Mesothelial cell of epicardium (in vitro differentiated cells): ENCODE measurements around the gene TMEM169. TPM values are rescaled to one million over a fixed set of nuclear protein-coding genes. Genes with fewer than 3 reads are reported as not detected.

Experiments used
- DNase-seq, 2 experiments: peaks; one replicate each; pipeline ENCODE4 v3.0.0; 2021; ENCODE audit warnings: low spot score in 2 of 2; ENCODE audit not compliant: unreplicated experiment in 2 of 2
- H3K27ac Mint-ChIP-seq: 2 replicates; pipeline ENCODE4 v1.8.0; 2021; ENCODE audit warnings: mixed read lengths
- H3K27me3 Mint-ChIP-seq: 2 replicates; pipeline ENCODE4 v1.8.0; 2021; ENCODE audit warnings: low read depth, mixed read lengths
- H3K36me3 Mint-ChIP-seq: 2 replicates; pipeline ENCODE4 v1.8.0; 2021; ENCODE audit warnings: mixed read lengths
- H3K4me1 Mint-ChIP-seq: 2 replicates; pipeline ENCODE4 v1.8.0; 2021; ENCODE audit warnings: mixed read lengths
- H3K4me3 Mint-ChIP-seq: 2 replicates; pipeline ENCODE4 v1.8.0; 2021; ENCODE audit warnings: mild to moderate bottlenecking, moderate library complexity, mixed read lengths
- H3K9me3 Mint-ChIP-seq: 2 replicates; pipeline ENCODE4 v1.8.0; 2021; ENCODE audit warnings: mixed read lengths
- total RNA-seq: library from RNA; stranded (reverse); gene quantifications from 3 replicates; pipeline ENCODE4 v1.2.1, GENCODE V29; 2021
- TF ChIP-seq, protein P1 (sequence below): fragments of 200-600 bp; sonication (generic); IDR thresholded peaks from one replicate; pipeline ENCODE4 v1.5.0; 2021; ENCODE audit warnings: antibody characterized with exemption; ENCODE audit not compliant: unreplicated experiment

TMEM169 gene
- total RNA-seq, 1 donor from 2014 or later, result 0.78 TPM

DNA sequence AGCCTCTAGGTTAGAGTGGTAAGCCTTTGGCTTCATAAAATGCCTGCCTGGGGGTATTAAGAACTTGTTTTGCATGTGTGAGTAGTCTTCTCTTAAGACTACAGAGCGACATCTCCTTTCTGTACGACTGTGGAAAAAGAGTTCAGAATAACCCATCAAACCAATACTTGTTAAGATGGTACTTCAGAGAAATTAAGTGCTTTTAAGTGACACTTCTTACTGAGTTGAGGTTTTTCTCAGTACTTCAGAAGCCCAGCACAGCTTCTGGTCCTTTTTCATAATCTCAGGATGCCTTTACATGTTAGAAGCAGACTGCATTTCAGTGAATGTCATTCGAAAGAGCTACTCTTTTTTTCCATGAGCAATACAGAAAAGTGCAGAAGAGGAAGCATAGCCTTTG, 38.3 kb downstream of the TMEM169 start:
- Mint-ChIP-seq H3K4me1 (peaks cover 24% of the 10 kb centered on the region), H3K36me3 (peaks cover 61% of the 10 kb centered on the region), H3K4me3 (no peak overlapping the region), H3K9me3 (no peaks in the 10 kb centered on the region), H3K27me3 (no peaks in the 10 kb centered on the region), H3K27ac (no peak overlapping the region)
- TF ChIP-seq, protein P1, sequence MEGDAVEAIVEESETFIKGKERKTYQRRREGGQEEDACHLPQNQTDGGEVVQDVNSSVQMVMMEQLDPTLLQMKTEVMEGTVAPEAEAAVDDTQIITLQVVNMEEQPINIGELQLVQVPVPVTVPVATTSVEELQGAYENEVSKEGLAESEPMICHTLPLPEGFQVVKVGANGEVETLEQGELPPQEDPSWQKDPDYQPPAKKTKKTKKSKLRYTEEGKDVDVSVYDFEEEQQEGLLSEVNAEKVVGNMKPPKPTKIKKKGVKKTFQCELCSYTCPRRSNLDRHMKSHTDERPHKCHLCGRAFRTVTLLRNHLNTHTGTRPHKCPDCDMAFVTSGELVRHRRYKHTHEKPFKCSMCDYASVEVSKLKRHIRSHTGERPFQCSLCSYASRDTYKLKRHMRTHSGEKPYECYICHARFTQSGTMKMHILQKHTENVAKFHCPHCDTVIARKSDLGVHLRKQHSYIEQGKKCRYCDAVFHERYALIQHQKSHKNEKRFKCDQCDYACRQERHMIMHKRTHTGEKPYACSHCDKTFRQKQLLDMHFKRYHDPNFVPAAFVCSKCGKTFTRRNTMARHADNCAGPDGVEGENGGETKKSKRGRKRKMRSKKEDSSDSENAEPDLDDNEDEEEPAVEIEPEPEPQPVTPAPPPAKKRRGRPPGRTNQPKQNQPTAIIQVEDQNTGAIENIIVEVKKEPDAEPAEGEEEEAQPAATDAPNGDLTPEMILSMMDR, result no peak
- DNase-seq, result no peak

- peak overlapping the region; percentile 6 for H3K27ac Mint-ChIP-seq
- peaks cover 13% of the 10 kb centered on the region for H3K4me1 Mint-ChIP-seq
- TF ChIP-seq, protein P1, result no peak
- no peak overlapping the region for H3K4me3 Mint-ChIP-seq
- peaks cover 66% of the 10 kb centered on the region for H3K36me3 Mint-ChIP-seq
- H3K27me3 Mint-ChIP-seq, result no peaks in the 10 kb centered on the region
- H3K9me3 Mint-ChIP-seq, result no peaks in the 10 kb centered on the region
- DNase-seq, result no peak
Observed at GRCh38 chr2:216121255-216121654, 39.5 kb downstream of the TMEM169 start.

DNA sequence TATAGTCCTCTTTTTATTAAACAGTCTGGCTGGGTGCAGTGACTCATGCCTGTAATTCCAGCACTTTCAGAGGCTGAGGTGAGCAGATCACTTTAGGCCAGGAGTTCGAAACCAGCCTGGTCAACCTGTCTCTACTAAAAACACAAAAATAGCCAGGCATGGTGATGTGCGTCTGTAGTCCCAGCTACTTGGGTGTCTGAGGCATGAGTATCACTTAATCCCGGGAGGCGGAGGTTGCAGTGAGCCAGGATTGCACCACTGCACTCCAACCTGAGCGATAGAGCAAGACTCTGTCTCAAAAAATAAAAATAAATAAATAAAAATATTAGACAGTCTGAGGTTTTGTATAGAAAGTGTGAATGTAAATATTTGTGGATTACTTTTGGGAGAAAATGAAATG, 45.2 kb downstream of the TMEM169 start:
- no peak for DNase-seq
- TF ChIP-seq, protein P1, result no peak
- Mint-ChIP-seq H3K36me3 (peaks cover 46% of the 10 kb centered on the region), H3K27ac (no peak overlapping the region), H3K9me3 (no peaks in the 10 kb centered on the region), H3K4me1 (no peaks in the 10 kb centered on the region), H3K4me3 (no peak overlapping the region), H3K27me3 (no peaks in the 10 kb centered on the region)

DNA sequence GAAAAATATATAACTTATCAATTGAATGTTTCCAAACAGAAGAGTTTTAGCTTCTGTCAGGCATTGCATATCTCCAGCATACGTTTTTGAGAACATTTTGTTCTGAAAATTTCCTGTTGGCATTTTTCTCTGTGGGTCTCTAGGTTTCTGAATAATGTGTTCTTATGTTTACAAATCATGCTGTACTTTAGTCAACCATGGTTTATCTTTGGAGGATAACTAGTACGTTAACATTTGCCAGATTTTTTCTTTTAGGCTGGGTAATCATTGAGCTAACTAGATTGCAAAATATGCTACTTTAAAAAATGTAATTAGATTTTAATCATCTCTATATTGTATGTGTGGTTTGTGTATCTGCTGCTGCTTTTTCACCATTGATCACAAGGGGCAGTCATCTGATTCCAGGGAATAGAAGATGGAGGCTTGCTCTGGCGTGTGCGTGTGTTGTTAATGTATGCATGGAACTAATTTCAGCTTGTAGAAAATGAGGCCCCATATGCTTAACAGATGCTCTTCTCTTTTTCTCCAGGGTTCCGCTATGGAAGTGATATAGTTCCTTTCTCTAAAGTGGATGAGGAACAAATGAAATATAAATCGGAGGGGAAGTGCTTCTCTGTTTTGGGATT, 48.7 kb downstream of the TMEM169 start:
- no peaks in the 10 kb centered on the region for H3K27me3 Mint-ChIP-seq
- no peak overlapping the region for H3K4me3 Mint-ChIP-seq
- H3K4me1 Mint-ChIP-seq, result no peaks in the 10 kb centered on the region
- no peaks in the 10 kb centered on the region for H3K9me3 Mint-ChIP-seq
- H3K36me3 Mint-ChIP-seq, result peaks cover 56% of the 10 kb centered on the region
- no peak for DNase-seq
- TF ChIP-seq, protein P1, result no peak
- H3K27ac Mint-ChIP-seq, result peak overlapping the region; percentile 31

DNA sequence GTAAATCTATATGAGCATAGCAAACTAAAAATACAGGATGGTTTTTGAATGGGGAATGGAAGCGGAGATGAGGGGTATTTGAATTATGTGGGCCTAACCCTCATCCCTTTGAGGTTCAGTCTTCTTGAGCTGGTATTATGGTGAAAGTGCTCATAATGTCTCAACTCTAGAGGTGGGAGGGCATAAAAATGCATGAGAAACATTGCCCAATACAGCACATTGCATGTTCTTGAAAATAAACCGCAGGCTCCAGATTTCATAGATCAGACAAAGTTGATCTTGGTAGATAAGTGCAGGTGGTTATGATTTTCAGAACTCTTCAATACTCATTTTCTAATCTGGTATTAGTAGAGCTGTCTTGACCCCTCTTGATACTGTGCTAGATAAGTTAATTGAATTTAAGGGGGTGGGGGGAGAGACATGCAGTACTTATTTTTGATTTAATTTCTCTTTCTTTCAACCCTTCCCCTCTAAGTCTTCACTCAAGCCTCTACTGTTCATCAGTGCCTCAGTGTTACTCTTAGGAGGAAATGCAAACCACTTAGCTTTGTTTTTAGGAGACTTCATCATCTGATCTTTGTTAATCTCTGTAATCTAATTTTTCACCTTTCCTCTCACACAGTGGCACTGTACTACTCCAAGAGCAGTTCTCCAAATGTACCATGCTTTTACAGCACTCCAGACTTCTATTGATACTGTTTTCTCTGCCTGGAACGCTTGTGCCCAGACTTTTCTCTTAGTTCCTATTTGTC, 49.6 kb downstream of the TMEM169 start:
- Mint-ChIP-seq H3K36me3 (peaks cover 57% of the 10 kb centered on the region), H3K4me1 (no peaks in the 10 kb centered on the region)
- TF ChIP-seq, protein P1, result no peak

More for the DNA sequence above, 49.6 kb downstream of the TMEM169 start:
- no peak for DNase-seq
- Mint-ChIP-seq H3K27me3 (no peaks in the 10 kb centered on the region), H3K4me3 (no peak overlapping the region), H3K27ac (no peak overlapping the region), H3K9me3 (no peaks in the 10 kb centered on the region)
